Measurements from ENCODE around the gene CACNG4. TPM values are rescaled to one million over a fixed set of nuclear protein-coding genes. Genes with fewer than 3 reads are reported as not detected.

Gene CACNG4
- polyA plus RNA-seq, 1 donor from 2014 or later, result 32.9 TPM

- Histone ChIP-seq H3F3A (ENCODE audit: insufficient read depth, low read length, poor library complexity, severe bottlenecking) (no peaks in the 10 kb centered on the region), H4K20me1 (ENCODE audit: insufficient read depth) (no peaks in the 10 kb centered on the region), H3K9me2 (ENCODE audit: insufficient read depth, low read length) (no peaks in the 10 kb centered on the region), H3K27me3 (ENCODE audit: insufficient read depth, low read depth, low read length) (no peaks in the 10 kb centered on the region), H3K79me2 (replicated peaks; ENCODE audit: insufficient read depth, low read length) (no peaks in the 10 kb centered on the region), H3K36me3 (ENCODE audit: insufficient read depth, low read length) (no peaks in the 10 kb centered on the region), H3K9me3 (ENCODE audit: low read length) (no peaks in the 10 kb centered on the region), H3K9ac (ENCODE audit: low read length) (no peak overlapping the region), H3K27ac (ENCODE audit: low read length) (no peak overlapping the region), H3K4me2 (ENCODE audit: low read length) (no peak overlapping the region), H2AFZ (ENCODE audit: low read depth, low read length) (no peak overlapping the region), H3K4me3 (ENCODE audit: low read length) (no peak overlapping the region)
- TF ChIP-seq EP300 (conservative IDR thresholded peaks at IDR 0.05; ENCODE audit: poor library complexity, severe bottlenecking), result no peak
- no peak for TF ChIP-seq MXI1 (conservative IDR thresholded peaks at IDR 0.05; ENCODE audit: poor library complexity, severe bottlenecking)
- TF ChIP-seq POLR2AphosphoS5 (IDR thresholded peaks at IDR 0.05), result no peak
- no peak for TF ChIP-seq REST (IDR thresholded peaks at IDR 0.05; ENCODE audit: borderline replicate concordance)
- no peak for TF ChIP-seq EZH2 (IDR thresholded peaks at IDR 0.05; ENCODE audit: borderline replicate concordance, insufficient read depth, low read length, poor library complexity, severe bottlenecking)
- TF ChIP-seq CTCF (IDR thresholded peaks at IDR 0.05; ENCODE audit: poor library complexity, severe bottlenecking), result no peak
- TF ChIP-seq RAD21 (conservative IDR thresholded peaks at IDR 0.05), result no peak
Measured at GRCh38 chr17:66929591-66929990, 34.9 kb upstream of the CACNG4 start.

GRCh38 chr17:66930933-66931332 is 33.6 kb upstream of the CACNG4 start:
- H3K9me2 ChIP-seq (ENCODE audit: insufficient read depth, low read length), result no peaks in the 10 kb centered on the region
- H3K27me3 ChIP-seq (ENCODE audit: insufficient read depth, low read depth, low read length), result no peaks in the 10 kb centered on the region
- no peaks in the 10 kb centered on the region for H3F3A ChIP-seq (ENCODE audit: insufficient read depth, low read length, poor library complexity, severe bottlenecking)
- TF ChIP-seq REST (IDR thresholded peaks at IDR 0.05; ENCODE audit: borderline replicate concordance) (no peak), MXI1 (conservative IDR thresholded peaks at IDR 0.05; ENCODE audit: poor library complexity, severe bottlenecking) (no peak), EZH2 (IDR thresholded peaks at IDR 0.05; ENCODE audit: borderline replicate concordance, insufficient read depth, low read length, poor library complexity, severe bottlenecking) (no peak), EP300 (conservative IDR thresholded peaks at IDR 0.05; ENCODE audit: poor library complexity, severe bottlenecking) (no peak), CTCF (IDR thresholded peaks at IDR 0.05; ENCODE audit: poor library complexity, severe bottlenecking) (no peak), POLR2AphosphoS5 (IDR thresholded peaks at IDR 0.05) (no peak), SMC3 (conservative IDR thresholded peaks at IDR 0.05; ENCODE audit: poor library complexity) (no peak), RAD21 (conservative IDR thresholded peaks at IDR 0.05) (no peak), TAF1 (IDR thresholded peaks at IDR 0.05; ENCODE audit: low read depth) (no peak)
- no peaks in the 10 kb centered on the region for H3K36me3 ChIP-seq (ENCODE audit: insufficient read depth, low read length)
- H3K27ac ChIP-seq (ENCODE audit: low read length), result no peak overlapping the region
- no peak overlapping the region for H2AFZ ChIP-seq (ENCODE audit: low read depth, low read length)
- no peaks in the 10 kb centered on the region for H4K20me1 ChIP-seq (ENCODE audit: insufficient read depth)
- no peaks in the 10 kb centered on the region for H3K9me3 ChIP-seq (ENCODE audit: low read length)
- no peaks in the 10 kb centered on the region for H3K79me2 ChIP-seq (replicated peaks; ENCODE audit: insufficient read depth, low read length)
- H3K9ac ChIP-seq (ENCODE audit: low read length), result no peak overlapping the region
- no peak overlapping the region for H3K4me3 ChIP-seq (ENCODE audit: low read length)
- no peak overlapping the region for H3K4me2 ChIP-seq (ENCODE audit: low read length)

Measured in neural cell (in vitro differentiated cells).